Testis (tissue), 2 donors: Measurements from ENCODE around the gene DHX34.

Experiments used
- POLR2A ChIP-seq: fragments of 450-650 bp; IDR thresholded peaks from one replicate; pipeline ENCODE4 v1.6.1; 2017; ENCODE audit warnings: antibody characterized with exemption, mild to moderate bottlenecking, moderate library complexity
- TF ChIP-seq, protein P1 (sequence below), 3 experiments: fragments of 450-650 bp in 2 of 3; fragments of 200-600 bp in 1 of 3; sonication (generic) in 1 of 3; IDR thresholded peaks; one replicate each; pipeline ENCODE4 v1.5.1; 2016 to 2019; ENCODE audit warnings: antibody characterized with exemption in 3 of 3, mild to moderate bottlenecking in 2 of 3, moderate library complexity in 1 of 3

DNA sequence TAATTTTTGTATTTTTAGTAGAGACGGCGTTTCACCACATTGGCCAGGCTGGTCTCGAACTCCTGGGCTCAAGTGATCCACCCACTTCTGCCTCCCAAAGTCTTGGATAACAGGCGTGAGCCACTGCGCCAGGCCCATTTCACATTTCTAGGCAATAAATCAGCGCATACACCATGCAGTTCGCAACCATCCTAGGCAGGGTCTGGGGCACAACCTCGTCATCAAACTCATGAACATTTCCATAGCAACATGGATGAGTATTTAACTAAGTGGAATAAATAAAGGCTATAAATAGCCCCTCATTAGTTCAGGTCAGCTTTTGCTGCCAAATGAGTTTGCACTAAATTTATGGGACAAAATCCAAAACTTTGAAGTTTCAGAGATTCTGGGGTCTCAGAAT lies 62.0 kb downstream of the DHX34 start:
- TF ChIP-seq, protein P1, sequence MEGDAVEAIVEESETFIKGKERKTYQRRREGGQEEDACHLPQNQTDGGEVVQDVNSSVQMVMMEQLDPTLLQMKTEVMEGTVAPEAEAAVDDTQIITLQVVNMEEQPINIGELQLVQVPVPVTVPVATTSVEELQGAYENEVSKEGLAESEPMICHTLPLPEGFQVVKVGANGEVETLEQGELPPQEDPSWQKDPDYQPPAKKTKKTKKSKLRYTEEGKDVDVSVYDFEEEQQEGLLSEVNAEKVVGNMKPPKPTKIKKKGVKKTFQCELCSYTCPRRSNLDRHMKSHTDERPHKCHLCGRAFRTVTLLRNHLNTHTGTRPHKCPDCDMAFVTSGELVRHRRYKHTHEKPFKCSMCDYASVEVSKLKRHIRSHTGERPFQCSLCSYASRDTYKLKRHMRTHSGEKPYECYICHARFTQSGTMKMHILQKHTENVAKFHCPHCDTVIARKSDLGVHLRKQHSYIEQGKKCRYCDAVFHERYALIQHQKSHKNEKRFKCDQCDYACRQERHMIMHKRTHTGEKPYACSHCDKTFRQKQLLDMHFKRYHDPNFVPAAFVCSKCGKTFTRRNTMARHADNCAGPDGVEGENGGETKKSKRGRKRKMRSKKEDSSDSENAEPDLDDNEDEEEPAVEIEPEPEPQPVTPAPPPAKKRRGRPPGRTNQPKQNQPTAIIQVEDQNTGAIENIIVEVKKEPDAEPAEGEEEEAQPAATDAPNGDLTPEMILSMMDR (IDR thresholded peaks at IDR 0.05) = no peak
- TF ChIP-seq POLR2A = no peak
